GM18868 (cell line): ENCODE measurements around the gene CCDC66.

Source experiments
- ATAC-seq: cut with Tn5 transposase; IDR thresholded peaks from one replicate; pipeline ENCODE4 v1.9.1; 2021; ENCODE audit warnings: mild to moderate bottlenecking, moderate library complexity; ENCODE audit not compliant: unreplicated experiment

Gene CCDC66

GRCh38 chr3:56621681-56622080 lies 64.7 kb downstream of the CCDC66 start:
- no peak for ATAC-seq

- ATAC-seq: no peak
These were observed 65.4 kb downstream of the CCDC66 start for GRCh38 chr3:56622381-56622780.

- no peak for ATAC-seq
These were observed 67.8 kb downstream of the CCDC66 start for GRCh38 chr3:56624725-56625124.

DNA sequence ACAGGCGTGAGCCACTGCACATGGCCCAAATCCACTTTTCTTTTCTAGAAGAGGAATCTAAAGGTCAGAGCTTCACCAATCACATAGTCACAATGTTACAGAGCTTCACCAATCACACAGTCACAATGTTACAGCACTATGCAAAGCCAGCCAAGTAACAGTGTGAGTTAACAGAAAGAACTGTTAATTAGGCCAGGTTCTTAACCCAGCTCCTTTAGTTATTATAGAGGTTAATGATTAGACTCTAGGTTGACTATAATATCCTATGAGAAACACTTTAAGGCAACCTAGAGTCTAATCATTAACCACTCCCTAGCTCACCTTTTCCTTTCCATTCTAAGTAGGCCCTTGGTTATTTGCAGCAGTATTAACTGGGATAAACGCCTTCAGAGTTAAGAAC lies 72.1 kb downstream of the CCDC66 start:
- ATAC-seq: no peak

GRCh38 chr3:56629451-56629850 lies 72.5 kb downstream of the CCDC66 start:
- no peak for ATAC-seq

GRCh38 chr3:56630966-56631365 lies 74.0 kb downstream of the CCDC66 start:
- no peak for ATAC-seq

DNA sequence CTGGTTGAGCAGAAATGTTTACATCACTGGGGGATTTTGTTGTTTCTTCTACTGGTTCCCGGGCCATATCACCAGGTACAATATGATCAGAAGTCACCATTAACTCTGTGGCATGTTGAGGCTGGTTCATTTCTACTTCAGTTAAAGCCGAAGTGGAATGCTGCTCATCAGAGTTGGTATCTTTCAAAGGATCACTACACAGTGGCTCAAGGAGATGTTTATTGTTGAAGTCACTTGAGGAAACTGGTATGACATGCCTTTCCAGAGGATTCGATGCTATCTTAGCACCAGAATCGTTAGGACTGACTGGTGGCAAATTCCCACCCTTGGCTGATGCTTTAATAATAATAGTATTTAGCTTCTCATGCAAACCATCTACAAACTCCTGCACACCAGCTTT lies 76.2 kb downstream of the CCDC66 start:
- no peak for ATAC-seq

DNA sequence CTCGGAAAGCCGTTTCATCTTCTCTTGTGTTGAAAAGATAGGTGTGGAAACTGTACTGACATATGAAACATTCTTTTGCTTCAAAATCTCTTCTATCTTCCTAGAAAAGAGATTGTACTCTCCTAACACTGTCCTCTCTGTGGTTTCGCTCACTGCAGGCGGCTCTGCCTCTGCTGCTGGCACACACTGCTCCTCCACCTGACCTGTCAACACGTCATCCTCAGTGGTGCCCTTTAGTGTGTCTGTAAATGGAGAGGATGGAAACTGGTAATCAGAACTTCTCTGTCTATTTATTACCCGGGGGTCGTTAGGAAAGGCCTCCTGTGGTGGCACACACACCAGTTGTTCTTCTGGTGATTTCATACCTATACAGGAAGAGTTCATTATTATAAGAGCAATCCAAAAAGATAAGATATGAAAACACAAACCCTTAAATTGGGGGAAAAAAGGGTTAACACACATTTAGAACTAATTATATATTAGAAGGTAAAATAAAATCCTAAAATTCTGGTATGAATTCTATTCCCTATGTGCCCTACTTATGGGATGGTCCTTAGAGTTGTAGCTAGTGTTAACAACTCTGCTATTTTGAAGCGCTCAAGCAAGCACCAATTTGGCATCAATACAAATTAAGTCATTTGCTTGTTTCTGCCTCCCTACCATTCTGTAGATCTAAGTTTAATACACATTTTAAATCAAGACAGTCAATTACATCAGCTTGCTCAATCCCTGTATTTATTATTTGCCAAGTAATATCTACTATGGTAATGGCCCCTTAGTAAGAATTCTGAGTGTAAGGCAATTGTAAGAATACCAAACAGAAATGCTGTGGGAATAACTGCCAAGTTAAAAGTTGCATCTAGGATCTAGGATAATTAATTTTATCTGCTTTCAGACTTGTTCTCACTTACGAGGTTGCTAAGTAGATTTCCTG lies 76.9 kb downstream of the CCDC66 start:
- no peak for ATAC-seq

- no peak for ATAC-seq
These were observed 88.4 kb downstream of the CCDC66 start for GRCh38 chr3:56645407-56645806.

GRCh38 chr3:56654460-56654859 lies 97.5 kb downstream of the CCDC66 start:
- no peak for ATAC-seq

DNA sequence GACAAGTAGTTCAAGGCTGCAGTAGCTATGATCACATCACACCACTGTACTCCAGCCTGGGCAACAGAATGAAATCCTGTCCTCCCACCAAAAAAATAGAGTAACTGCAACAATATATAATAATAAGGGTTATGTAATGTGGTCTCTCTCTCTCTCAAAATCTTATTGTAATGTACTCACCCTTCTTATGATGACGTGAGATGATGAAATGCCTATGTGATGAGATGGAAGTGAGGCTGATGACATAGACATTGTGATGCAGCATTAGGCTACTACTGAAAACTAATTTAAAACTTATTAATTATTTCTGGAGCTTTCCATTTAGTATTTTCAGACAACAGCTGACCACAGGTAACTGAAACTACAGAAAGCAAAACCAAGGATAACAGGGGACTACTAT lies 98.7 kb downstream of the CCDC66 start:
- no peak for ATAC-seq

DNA sequence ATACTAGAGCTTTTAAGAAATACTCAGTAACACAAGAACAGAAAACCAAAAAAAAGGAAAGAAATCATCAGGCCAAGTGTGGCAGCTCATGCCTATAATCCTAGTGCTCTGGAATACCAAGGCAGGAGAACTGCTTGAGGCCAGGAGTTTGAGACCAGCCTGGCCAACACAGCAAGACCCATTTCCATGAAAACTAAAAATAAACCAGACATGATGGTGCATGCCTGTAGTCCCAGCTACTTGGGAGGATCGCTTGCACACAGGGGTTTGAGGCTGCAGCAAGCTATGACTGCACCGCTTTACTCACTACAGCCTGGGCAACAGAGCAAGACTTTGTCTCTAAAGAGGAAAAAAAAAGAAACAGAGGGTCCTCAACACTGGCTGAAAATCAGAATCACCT lies 107.8 kb downstream of the CCDC66 start:
- no peak for ATAC-seq

- no peak for ATAC-seq
These were observed 111.1 kb downstream of the CCDC66 start for GRCh38 chr3:56667973-56668579.
